ENCODE measurements around the gene TMEM154. TPM values are rescaled to one million over a fixed set of nuclear protein-coding genes. Genes with fewer than 3 reads are reported as not detected.
A peak's percentile ranks its signal among the peaks of the same experiment; 100 is the strongest.

Gene TMEM154
- total RNA-seq, 2 experiments from 2014 or later: 17.3 to 20.4 TPM

- H3K4me1 Mint-ChIP-seq (ENCODE audit: low read depth): peaks cover 11% of the 10 kb centered on the region
- peak overlapping the region; percentile 39 for H3K27ac Mint-ChIP-seq
- H3K27me3 Mint-ChIP-seq (ENCODE audit: low read depth): no peaks in the 10 kb centered on the region
- no peak for DNase-seq
- peaks cover 9% of the 10 kb centered on the region for H3K36me3 Mint-ChIP-seq (ENCODE audit: low read depth)
- H3K4me3 Mint-ChIP-seq: no peak overlapping the region
- intact Hi-C loops (cut with micrococcal nuclease): no loop called here
- H3K9me3 Mint-ChIP-seq: no peaks in the 10 kb centered on the region
- CTCF ChIA-PET: interaction anchor here (1.2 to 14.3 kb wide), 3 partner anchors 117 to 226 kb away, joined by 3 to 182 read pairs (median 4); no protein-coding TSS in a partner anchor
Observed at GRCh38 chr4:152634110-152634760, 45.6 kb downstream of the TMEM154 start.

DNA sequence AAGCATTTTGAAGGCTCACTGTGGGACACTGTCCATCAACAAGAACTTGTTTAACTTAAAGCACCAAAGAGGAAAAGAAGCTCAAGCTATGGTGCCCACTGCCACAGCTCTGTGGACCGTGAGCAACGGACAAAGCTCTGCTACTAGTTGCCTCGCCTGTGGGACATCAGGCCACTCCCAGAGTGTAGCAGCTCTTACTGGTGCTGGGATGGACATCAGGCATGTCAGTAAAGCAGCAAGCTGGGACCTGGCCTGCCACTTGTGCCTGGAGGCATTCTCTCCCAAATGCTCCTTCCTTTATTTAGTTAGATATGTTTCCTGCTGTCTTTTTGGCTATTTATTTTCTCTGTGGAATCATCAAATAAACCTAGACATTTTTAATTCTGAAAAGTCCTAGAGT is 46.7 kb downstream of the TMEM154 start:
- Mint-ChIP-seq H3K4me3 (no peak overlapping the region), H3K27me3 (ENCODE audit: low read depth) (no peaks in the 10 kb centered on the region), H3K27ac (no peak overlapping the region), H3K4me1 (ENCODE audit: low read depth) (peaks cover 11% of the 10 kb centered on the region), H3K36me3 (ENCODE audit: low read depth) (peaks cover 9% of the 10 kb centered on the region), H3K9me3 (no peaks in the 10 kb centered on the region)
- DNase-seq: no peak
- intact Hi-C loops (cut with micrococcal nuclease): no loop called here
- CTCF ChIA-PET: interaction anchor here (0.9 to 14.3 kb wide), 2 partner anchors 132 to 224 kb away, joined by 3 to 182 read pairs; no protein-coding TSS in a partner anchor

DNA sequence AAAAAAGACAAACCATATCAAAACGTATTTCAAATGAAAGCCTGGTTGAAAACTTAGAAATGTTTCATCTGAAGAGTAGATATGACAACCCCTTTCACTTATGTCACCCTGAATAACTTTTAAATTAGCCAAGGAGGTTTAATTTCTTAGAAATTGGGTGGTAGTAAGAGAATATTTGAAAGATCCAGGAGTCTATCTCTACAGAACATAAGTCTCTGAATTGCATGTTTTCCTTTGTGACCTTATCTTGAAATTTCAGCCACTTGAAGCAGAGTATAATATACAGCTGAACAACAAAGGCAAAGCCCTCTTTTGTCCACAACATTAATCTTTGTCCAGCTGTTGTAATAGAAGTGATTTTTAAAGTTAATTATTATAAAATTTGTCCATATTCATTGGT is 49.5 kb downstream of the TMEM154 start:
- CTCF ChIA-PET: interaction anchor here (1.5 to 1.8 kb wide), 2 partner anchors 9 to 129 kb away, joined by 4 to 5 read pairs; no protein-coding TSS in a partner anchor
- Mint-ChIP-seq H3K9me3 (no peaks in the 10 kb centered on the region), H3K4me1 (ENCODE audit: low read depth) (no peaks in the 10 kb centered on the region), H3K27me3 (ENCODE audit: low read depth) (no peaks in the 10 kb centered on the region), H3K36me3 (ENCODE audit: low read depth) (peaks cover 2% of the 10 kb centered on the region), H3K4me3 (no peak overlapping the region), H3K27ac (no peak overlapping the region)
- no peak for DNase-seq
- intact Hi-C loops (cut with micrococcal nuclease): no loop called here

- Mint-ChIP-seq H3K4me1 (ENCODE audit: low read depth) (no peaks in the 10 kb centered on the region), H3K36me3 (ENCODE audit: low read depth) (peaks cover 5% of the 10 kb centered on the region), H3K27me3 (ENCODE audit: low read depth) (no peaks in the 10 kb centered on the region), H3K9me3 (no peaks in the 10 kb centered on the region), H3K27ac (no peak overlapping the region), H3K4me3 (no peak overlapping the region)
- CTCF ChIA-PET: interaction anchor here (1.8 kb wide), 1 partner anchor 129 kb away, joined by 5 read pairs; no protein-coding TSS in a partner anchor
- intact Hi-C loops (cut with micrococcal nuclease): no loop called here
- DNase-seq: no peak
Observed at GRCh38 chr4:152629908-152630307, 49.9 kb downstream of the TMEM154 start.

DNA sequence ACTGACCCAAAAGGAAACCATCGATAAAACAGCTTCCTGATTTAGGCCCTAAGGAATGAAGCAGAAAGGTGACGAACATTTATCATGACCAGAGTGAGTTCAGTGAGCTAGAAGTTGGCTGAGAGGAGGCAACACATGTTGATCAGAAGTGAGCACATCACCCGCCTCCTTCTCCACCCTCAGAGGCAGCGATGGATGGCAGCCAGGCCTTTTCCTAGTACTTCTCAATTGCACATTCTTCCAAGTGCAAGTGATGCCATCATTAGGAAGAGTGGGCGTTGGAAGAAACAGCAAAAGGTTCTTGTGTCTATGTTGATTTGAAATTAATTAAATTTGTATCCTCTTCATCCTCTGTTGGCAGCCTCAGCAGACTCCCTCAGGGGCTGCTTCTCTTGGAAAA is 51.7 kb downstream of the TMEM154 start:
- no peaks in the 10 kb centered on the region for H3K27me3 Mint-ChIP-seq (ENCODE audit: low read depth)
- intact Hi-C loops (cut with micrococcal nuclease): no loop called here
- H3K27ac Mint-ChIP-seq: no peak overlapping the region
- no peaks in the 10 kb centered on the region for H3K4me1 Mint-ChIP-seq (ENCODE audit: low read depth)
- H3K36me3 Mint-ChIP-seq (ENCODE audit: low read depth): peaks cover 5% of the 10 kb centered on the region
- no peak overlapping the region for H3K4me3 Mint-ChIP-seq
- no peaks in the 10 kb centered on the region for H3K9me3 Mint-ChIP-seq
- CTCF ChIA-PET: interaction anchor here (1.0 to 1.2 kb wide), 2 partner anchors 34 to 174 kb away, joined by 3 read pairs; no protein-coding TSS in a partner anchor
- DNase-seq: no peak

GRCh38 chr4:152626790-152627189 is 53.0 kb downstream of the TMEM154 start:
- Mint-ChIP-seq H3K9me3 (no peaks in the 10 kb centered on the region), H3K4me1 (ENCODE audit: low read depth) (no peaks in the 10 kb centered on the region), H3K36me3 (ENCODE audit: low read depth) (peaks cover 3% of the 10 kb centered on the region), H3K27ac (no peak overlapping the region), H3K27me3 (ENCODE audit: low read depth) (no peaks in the 10 kb centered on the region), H3K4me3 (no peak overlapping the region)
- CTCF ChIA-PET: no interaction called here
- no peak for DNase-seq
- intact Hi-C loops (cut with micrococcal nuclease): no loop called here

GRCh38 chr4:152620915-152621314 is 58.9 kb downstream of the TMEM154 start:
- no peaks in the 10 kb centered on the region for H3K4me1 Mint-ChIP-seq (ENCODE audit: low read depth)
- DNase-seq: no peak
- no peak overlapping the region for H3K4me3 Mint-ChIP-seq
- no peaks in the 10 kb centered on the region for H3K9me3 Mint-ChIP-seq
- CTCF ChIA-PET: no interaction called here
- H3K36me3 Mint-ChIP-seq (ENCODE audit: low read depth): peaks cover 3% of the 10 kb centered on the region
- no peaks in the 10 kb centered on the region for H3K27me3 Mint-ChIP-seq (ENCODE audit: low read depth)
- H3K27ac Mint-ChIP-seq: no peak overlapping the region
- intact Hi-C loops (cut with micrococcal nuclease): no loop called here

DNA sequence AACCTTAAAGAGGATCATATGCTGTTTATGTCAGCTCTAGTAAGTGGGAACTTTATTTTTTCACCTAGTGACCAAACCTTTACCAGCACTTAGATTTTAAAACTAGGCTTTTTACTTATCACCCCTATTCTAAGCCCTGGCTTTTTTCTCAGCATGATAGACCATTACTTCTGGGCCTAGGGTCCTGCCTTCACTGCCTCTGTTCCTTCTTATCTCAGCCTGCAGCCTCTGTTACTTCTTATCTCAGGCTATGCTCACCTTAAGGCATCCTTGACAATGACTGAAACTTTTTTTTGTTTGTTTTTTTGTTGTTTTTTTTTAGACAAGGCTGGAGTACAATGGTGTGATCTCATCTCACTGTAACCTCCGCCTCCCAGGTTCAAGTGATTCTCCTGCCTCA is 59.6 kb downstream of the TMEM154 start:
- Mint-ChIP-seq H3K4me3 (no peak overlapping the region), H3K27ac (no peak overlapping the region), H3K9me3 (no peaks in the 10 kb centered on the region), H3K4me1 (ENCODE audit: low read depth) (no peaks in the 10 kb centered on the region), H3K36me3 (ENCODE audit: low read depth) (peaks cover 3% of the 10 kb centered on the region), H3K27me3 (ENCODE audit: low read depth) (no peaks in the 10 kb centered on the region)
- intact Hi-C loops (cut with micrococcal nuclease): no loop called here
- DNase-seq: no peak
- CTCF ChIA-PET: no interaction called here

- CTCF ChIA-PET: no interaction called here
- no peaks in the 10 kb centered on the region for H3K9me3 Mint-ChIP-seq
- no peak overlapping the region for H3K4me3 Mint-ChIP-seq
- H3K27me3 Mint-ChIP-seq (ENCODE audit: low read depth): peaks cover under 1% of the 10 kb centered on the region
- no peaks in the 10 kb centered on the region for H3K36me3 Mint-ChIP-seq (ENCODE audit: low read depth)
- H3K27ac Mint-ChIP-seq: no peak overlapping the region
- DNase-seq: no peak
- no peaks in the 10 kb centered on the region for H3K4me1 Mint-ChIP-seq (ENCODE audit: low read depth)
- intact Hi-C loops (cut with micrococcal nuclease): no loop called here
Observed at GRCh38 chr4:152619556-152619955, 60.2 kb downstream of the TMEM154 start.

DNA sequence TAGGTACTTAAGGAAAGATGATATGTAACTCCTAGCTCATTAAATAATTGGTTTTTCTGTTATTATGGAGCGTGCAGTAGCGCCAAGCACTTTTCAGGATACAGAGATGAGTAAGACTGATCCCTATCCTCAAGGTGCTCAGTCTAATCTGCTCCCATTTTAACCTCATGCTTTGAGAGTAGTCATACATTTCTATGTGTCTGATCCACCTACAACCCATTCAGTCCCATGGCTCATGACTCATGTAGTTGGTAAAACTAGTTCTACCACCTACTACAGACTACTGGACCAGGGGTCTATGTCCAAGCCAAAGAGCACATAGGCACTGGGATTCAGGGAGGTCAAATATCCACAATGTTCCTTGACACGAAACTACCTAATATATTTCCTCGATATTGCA is 60.8 kb downstream of the TMEM154 start:
- Mint-ChIP-seq H3K27ac (no peak overlapping the region), H3K36me3 (ENCODE audit: low read depth) (no peaks in the 10 kb centered on the region), H3K4me3 (no peak overlapping the region), H3K27me3 (ENCODE audit: low read depth) (peaks cover 2% of the 10 kb centered on the region), H3K4me1 (ENCODE audit: low read depth) (no peaks in the 10 kb centered on the region), H3K9me3 (no peaks in the 10 kb centered on the region)
- intact Hi-C loops (cut with micrococcal nuclease): no loop called here
- DNase-seq: no peak
- CTCF ChIA-PET: no interaction called here

- intact Hi-C loops (cut with micrococcal nuclease): no loop called here
- Mint-ChIP-seq H3K27ac (no peak overlapping the region), H3K4me1 (ENCODE audit: low read depth) (no peaks in the 10 kb centered on the region), H3K4me3 (no peak overlapping the region), H3K27me3 (ENCODE audit: low read depth) (peaks cover 4% of the 10 kb centered on the region), H3K9me3 (no peaks in the 10 kb centered on the region), H3K36me3 (ENCODE audit: low read depth) (no peaks in the 10 kb centered on the region)
- CTCF ChIA-PET: no interaction called here
- no peak for DNase-seq
Observed at GRCh38 chr4:152616804-152617203, 63.0 kb downstream of the TMEM154 start.

GRCh38 chr4:152613841-152614721 is 65.7 kb downstream of the TMEM154 start:
- intact Hi-C loops (cut with micrococcal nuclease): no loop called here
- Mint-ChIP-seq H3K27me3 (ENCODE audit: low read depth) (peaks cover 4% of the 10 kb centered on the region), H3K36me3 (ENCODE audit: low read depth) (no peaks in the 10 kb centered on the region), H3K4me3 (no peak overlapping the region), H3K9me3 (no peaks in the 10 kb centered on the region), H3K4me1 (ENCODE audit: low read depth) (no peaks in the 10 kb centered on the region), H3K27ac (no peak overlapping the region)
- CTCF ChIA-PET: interaction anchor here (1.4 kb wide), 1 partner anchor 113 kb away, joined by 4 read pairs; no protein-coding TSS in a partner anchor
- DNase-seq: no peak

Data from activated naive CD4-positive, alpha-beta T cell treated with anti-CD3 and anti-CD28 coated beads for 36 hours (primary cell).